H7 (cell line): Measurements from ENCODE around the gene AGPAT4. TPM values are rescaled to one million over a fixed set of nuclear protein-coding genes. Genes with fewer than 3 reads are reported as not detected.

Source experiments
- DNase-seq: peaks from one replicate; pipeline ENCODE4 v3.0.0; 2012
- H3K27me3 ChIP-seq: 2 replicates; pipeline ENCODE4 v1.6.0; 2011; ENCODE audit warnings: mild to moderate bottlenecking, low read length; ENCODE audit not compliant: control insufficient read depth, insufficient read depth
- H3K36me3 ChIP-seq: replicated peaks from 2 replicates; pipeline ENCODE4 v1.5.1; 2011; ENCODE audit warnings: low read length; ENCODE audit not compliant: control insufficient read depth, insufficient read depth
- H3K4me3 ChIP-seq: 2 replicates; pipeline ENCODE4 v1.5.1; 2011; ENCODE audit warnings: low read depth, mild to moderate bottlenecking, control low read depth, low read length, moderate library complexity; ENCODE audit not compliant: insufficient read depth
- total RNA-seq: library from RNA; depleted of rRNA; stranded (reverse); fragments of >200 nt; shearing (Covaris generic); gene quantifications from 2 replicates; pipeline ENCODE4 v1.2.3, GENCODE V29; 2014

The AGPAT4 gene
- total RNA-seq, 1 experiment from 2014 or later, result 10.4 TPM

GRCh38 chr6:161271343-161272030 lies 2.4 kb downstream of the AGPAT4 start:
- DNase-seq, result no peak
- Histone ChIP-seq H3K27me3 (no peaks in the 10 kb centered on the region), H3K4me3 (no peak overlapping the region), H3K36me3 (no peaks in the 10 kb centered on the region; the same call in 1 of the 2 replicates)

DNA sequence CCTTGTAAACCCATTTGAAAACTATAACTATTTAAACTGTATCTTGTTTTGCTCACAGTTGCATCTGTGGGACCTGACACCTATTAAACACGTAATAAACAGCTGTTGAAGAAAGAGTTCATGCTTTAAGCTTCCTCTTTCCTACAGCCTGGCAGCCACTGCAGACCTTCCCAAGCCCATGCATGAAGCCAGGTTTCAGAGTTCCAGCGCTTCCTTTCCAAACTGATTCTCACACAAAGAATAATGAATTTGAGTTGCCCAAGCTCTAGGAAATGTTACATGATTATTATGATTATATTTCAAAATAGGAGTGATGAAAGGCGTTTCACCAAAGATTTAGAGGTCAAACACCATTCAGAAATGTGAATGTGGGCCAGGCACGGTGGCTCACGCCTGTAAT lies 3.7 kb downstream of the AGPAT4 start:
- H3K36me3 ChIP-seq, result no peaks in the 10 kb centered on the region; the same call in 1 of the 2 replicates
- H3K27me3 ChIP-seq, result no peaks in the 10 kb centered on the region
- DNase-seq, result no peak
- no peak overlapping the region for H3K4me3 ChIP-seq

GRCh38 chr6:161269310-161269709 lies 4.6 kb downstream of the AGPAT4 start:
- Histone ChIP-seq H3K27me3 (no peaks in the 10 kb centered on the region), H3K36me3 (no peaks in the 10 kb centered on the region; the same call in 1 of the 2 replicates), H3K4me3 (no peak overlapping the region)
- no peak for DNase-seq

DNA sequence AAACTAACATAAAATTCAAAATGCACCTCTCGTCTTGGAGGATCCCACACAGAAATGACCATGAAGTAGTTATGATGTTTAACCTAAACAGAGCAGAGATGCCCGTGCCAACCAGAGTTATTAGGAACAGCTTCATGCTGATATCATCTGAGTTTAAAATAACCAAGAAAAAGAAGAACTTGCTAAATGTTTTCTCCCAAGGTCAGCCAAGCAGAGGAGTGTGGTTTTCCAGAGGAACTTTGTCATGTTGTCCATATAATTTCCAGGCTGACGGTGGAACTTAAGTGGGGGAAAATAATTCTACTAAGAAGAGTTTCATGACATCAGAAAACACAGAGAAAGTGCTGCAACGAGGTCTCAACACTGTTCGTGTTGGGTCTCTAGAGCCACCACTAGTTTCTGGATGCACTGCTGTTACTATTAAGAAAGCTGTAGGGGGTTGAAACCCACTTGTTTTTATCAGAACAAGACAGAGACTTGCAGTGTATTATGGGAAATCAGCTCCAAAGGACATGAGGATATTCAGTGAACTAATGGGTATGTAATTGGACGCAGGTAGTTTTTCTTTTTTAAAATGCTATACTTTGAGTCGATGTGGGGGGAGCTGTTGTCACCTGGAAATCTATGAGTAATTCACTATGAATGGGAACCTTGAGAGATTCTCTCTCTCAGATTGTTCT lies 5.2 kb downstream of the AGPAT4 start:
- H3K27me3 ChIP-seq, result no peaks in the 10 kb centered on the region
- DNase-seq, result peak; percentile 43
- H3K4me3 ChIP-seq, result no peak overlapping the region
- no peaks in the 10 kb centered on the region; the same call in 1 of the 2 replicates for H3K36me3 ChIP-seq

GRCh38 chr6:161266513-161267230 lies 7.2 kb downstream of the AGPAT4 start:
- Histone ChIP-seq H3K36me3 (no peaks in the 10 kb centered on the region; the same call in 1 of the 2 replicates), H3K27me3 (no peaks in the 10 kb centered on the region), H3K4me3 (no peak overlapping the region)
- DNase-seq, result no peak

DNA sequence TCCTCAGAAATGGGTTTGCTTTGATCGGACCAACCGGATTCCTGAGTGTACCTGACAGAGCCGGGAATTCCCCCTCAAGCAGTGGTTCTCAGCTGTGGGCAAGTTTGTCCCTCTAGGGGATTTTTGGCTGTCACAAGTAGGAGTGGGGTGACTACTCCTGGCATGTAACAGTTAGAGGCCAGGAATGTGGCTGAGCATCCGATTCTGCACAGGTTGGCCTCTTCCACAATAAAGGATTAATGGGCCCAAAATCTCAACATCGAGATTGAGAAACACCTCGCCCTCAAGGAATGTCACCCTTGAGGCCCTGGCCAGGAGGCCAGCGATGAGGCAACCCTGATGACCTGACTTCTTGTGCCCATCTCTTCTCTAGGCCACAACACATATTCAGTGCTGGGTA lies 7.9 kb downstream of the AGPAT4 start:
- no peak for DNase-seq

DNA sequence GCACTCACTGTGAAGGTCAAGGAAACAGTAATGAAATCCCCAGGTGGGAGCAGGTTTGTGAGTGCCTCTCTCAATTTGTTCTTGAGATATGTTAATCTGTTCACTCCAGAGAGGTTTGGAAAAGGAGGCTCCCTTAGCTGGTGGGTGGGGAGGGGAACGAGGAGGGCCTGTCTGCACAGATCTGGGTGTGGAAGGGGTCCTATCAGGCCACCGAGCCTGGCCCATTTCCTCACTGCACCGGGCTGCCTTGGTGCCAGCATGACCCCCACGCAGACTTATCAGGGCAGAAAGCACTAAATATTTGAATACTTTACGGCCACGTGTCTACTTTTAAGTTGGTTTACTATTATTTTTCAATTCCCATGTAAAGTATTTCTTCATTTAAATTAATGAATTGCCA lies 8.3 kb downstream of the AGPAT4 start:
- no peaks in the 10 kb centered on the region; the same call in 1 of the 2 replicates for H3K36me3 ChIP-seq
- H3K4me3 ChIP-seq, result no peak overlapping the region
- no peak for DNase-seq
- H3K27me3 ChIP-seq, result no peaks in the 10 kb centered on the region

More for the DNA sequence above, 7.9 kb downstream of the AGPAT4 start:
- H3K27me3 ChIP-seq, result no peaks in the 10 kb centered on the region
- H3K4me3 ChIP-seq, result no peak overlapping the region
- H3K36me3 ChIP-seq, result no peaks in the 10 kb centered on the region; the same call in 1 of the 2 replicates

DNA sequence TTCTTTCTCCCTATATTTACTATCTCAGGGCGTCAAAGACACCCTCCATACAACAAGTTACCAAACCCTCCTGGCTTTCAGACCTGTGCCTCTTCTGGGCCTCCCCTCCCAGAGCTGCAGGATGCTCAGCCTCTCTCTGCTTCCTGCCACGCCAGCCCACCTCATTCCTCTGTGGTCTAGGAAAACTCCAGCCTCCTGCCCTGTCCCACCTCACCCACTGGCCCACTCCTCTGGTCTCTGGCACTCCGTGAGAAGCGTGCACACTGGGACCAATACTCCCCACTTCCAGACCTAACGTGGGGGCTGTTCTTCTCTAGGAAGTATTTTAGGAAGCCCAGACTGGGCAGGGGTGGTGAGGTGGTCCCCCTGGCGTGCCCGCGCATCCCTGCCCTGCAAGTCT lies 9.7 kb downstream of the AGPAT4 start:
- no peak for DNase-seq
- no peaks in the 10 kb centered on the region for H3K27me3 ChIP-seq
- peaks cover 5% of the 10 kb centered on the region for H3K36me3 ChIP-seq
- no peak overlapping the region for H3K4me3 ChIP-seq

GRCh38 chr6:161261816-161262215 lies 12.0 kb downstream of the AGPAT4 start:
- no peak for DNase-seq
- H3K4me3 ChIP-seq, result no peak overlapping the region
- H3K36me3 ChIP-seq, result peaks cover 5% of the 10 kb centered on the region
- no peaks in the 10 kb centered on the region for H3K27me3 ChIP-seq

DNA sequence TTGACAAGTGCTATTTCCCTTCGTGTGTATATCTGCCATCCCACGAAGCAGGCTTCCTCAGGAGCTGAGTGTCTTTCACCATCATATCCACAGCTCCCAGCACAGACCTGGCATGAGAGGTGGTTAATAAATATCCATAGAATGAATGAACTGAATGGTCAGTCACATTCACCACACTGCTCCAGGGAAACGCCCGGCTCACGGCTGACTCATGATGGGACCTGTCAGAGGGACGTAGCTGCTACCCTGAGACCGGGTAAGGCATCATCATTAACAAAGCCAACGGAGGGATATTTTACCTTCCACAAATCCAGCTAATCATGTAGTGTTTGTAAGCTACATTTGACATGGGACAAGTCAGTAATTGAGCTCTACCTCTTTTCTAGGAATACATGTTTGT lies 12.5 kb downstream of the AGPAT4 start:
- H3K27me3 ChIP-seq, result no peaks in the 10 kb centered on the region
- DNase-seq, result no peak
- H3K4me3 ChIP-seq, result no peak overlapping the region
- H3K36me3 ChIP-seq, result peaks cover 5% of the 10 kb centered on the region

- Histone ChIP-seq H3K4me3 (no peak overlapping the region), H3K27me3 (no peaks in the 10 kb centered on the region), H3K36me3 (peaks cover 5% of the 10 kb centered on the region)
- DNase-seq, result no peak
Observed at GRCh38 chr6:161259302-161259701, 14.6 kb downstream of the AGPAT4 start.

DNA sequence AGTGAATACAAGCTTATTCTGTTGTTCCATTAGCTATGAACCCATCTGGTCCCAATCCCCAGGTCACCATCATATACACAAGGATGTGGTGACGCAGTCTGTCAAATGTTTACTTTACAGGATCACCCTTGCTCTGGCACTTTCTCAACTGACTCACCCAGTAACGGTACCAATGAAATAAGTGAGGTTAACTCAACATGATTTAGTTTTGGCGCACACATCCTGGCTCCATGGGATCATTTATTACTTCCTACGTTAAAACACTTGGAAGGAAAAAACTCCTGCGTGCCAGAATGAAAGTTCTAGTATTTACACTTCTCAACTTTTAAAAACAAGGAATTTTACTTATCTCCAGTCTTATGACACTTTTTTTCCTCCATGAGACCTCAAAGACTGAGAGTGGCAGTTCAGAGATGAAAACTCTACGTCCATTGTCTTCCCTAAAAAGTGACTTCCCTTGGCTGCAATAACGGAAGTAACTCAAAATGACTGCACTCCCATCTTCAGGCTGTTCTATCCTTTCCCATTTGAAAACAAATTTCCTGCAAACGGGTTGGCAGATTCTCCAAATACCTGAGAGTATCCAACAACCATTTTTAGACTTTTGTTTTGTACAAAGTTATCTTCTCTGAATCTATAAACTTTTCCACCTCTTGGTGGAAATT lies 15.9 kb downstream of the AGPAT4 start:
- Histone ChIP-seq H3K27me3 (no peaks in the 10 kb centered on the region), H3K36me3 (peaks cover 5% of the 10 kb centered on the region), H3K4me3 (no peak overlapping the region)
- no peak for DNase-seq

GRCh38 chr6:161256407-161256806 lies 17.5 kb downstream of the AGPAT4 start:
- Histone ChIP-seq H3K36me3 (peaks cover 5% of the 10 kb centered on the region), H3K27me3 (no peaks in the 10 kb centered on the region), H3K4me3 (no peak overlapping the region)
- DNase-seq, result no peak

- no peaks in the 10 kb centered on the region for H3K27me3 ChIP-seq
- no peak for DNase-seq
- no peak overlapping the region for H3K4me3 ChIP-seq
- peaks cover 5% of the 10 kb centered on the region for H3K36me3 ChIP-seq
Observed at GRCh38 chr6:161255518-161255917, 18.3 kb downstream of the AGPAT4 start.
